HG02763 (cell line): ENCODE data around the gene CNOT6.
"Not testable (repeated sequence)": the region's sequence is repeated elsewhere in the genome, so short reads cannot be mapped to it uniquely, and the experiment has no call there.

Experiments used
- ATAC-seq: cut with Tn5 transposase; IDR thresholded peaks from one replicate; pipeline ENCODE4 v1.9.1; 2021; ENCODE audit warnings: mild to moderate bottlenecking, moderate library complexity; ENCODE audit not compliant: unreplicated experiment

Gene CNOT6

GRCh38 chr5:180470966-180471582, 23.1 kb upstream of the CNOT6 start:
- peak; percentile 53 for ATAC-seq

GRCh38 chr5:180471866-180472265, 22.3 kb upstream of the CNOT6 start:
- ATAC-seq, result no peak

DNA sequence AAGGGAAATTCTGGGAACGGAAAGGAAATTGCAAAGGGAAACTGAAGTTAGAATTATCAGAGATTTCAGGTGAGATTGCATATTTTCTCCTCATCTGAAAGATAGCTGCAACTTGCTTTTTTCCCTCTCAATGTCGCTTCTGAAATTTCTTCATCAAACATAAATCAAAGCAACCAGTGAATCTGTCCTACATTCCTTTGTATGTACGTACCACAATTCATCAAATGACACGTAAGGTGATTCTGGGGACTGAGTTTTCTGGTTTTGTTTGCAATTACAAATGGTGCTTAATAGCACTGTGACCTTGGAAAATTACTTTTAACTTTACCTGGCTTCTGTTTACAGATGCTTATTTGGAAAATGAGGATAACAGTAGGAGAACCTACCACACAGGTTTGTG, 21.9 kb upstream of the CNOT6 start:
- no peak for ATAC-seq

GRCh38 chr5:180473386-180473785, 20.8 kb upstream of the CNOT6 start:
- not testable (repeated sequence) for ATAC-seq

DNA sequence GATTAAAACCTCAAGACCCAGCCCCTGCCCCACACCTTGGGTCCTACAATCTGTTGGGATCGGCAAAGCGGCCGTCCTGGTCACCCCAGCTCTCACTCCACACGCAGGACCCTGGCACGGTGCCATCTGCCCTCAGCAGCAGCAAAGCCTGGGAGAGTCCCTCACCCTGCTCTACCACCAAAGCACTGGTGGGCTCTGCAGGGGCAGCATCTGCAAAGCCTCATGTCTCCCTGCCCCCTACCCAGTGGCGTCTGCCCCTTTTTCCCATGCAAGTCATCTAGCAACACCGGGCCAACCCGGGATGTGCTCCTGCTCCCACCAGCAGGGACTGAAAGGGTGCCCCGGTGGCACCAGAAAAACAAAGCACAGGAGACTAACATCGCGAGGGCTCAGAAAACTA, 19.6 kb upstream of the CNOT6 start:
- no peak for ATAC-seq

GRCh38 chr5:180475969-180476524, 18.1 kb upstream of the CNOT6 start:
- ATAC-seq, result not testable (repeated sequence)

DNA sequence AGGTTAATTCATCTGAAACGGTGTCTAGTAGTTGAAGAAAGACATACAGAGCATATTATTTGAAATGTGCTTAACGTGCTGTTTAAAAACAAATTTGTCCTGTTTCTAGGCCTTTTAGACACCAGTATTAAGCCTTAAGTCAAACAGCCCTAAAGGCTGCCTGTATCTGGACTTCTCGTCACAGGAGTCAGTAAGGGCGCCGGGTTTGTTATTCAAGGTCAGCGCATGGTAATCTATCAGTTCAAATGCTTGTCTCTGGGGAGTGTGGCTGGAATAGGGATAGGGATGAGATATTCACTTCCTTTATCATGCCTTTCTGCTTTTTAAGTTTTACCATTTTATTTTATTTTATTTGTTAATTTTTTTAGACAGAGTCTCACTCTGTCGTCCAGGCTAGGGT, 9.4 kb upstream of the CNOT6 start:
- ATAC-seq, result no peak

GRCh38 chr5:180486636-180487149, 7.5 kb upstream of the CNOT6 start:
- ATAC-seq, result no peak

DNA sequence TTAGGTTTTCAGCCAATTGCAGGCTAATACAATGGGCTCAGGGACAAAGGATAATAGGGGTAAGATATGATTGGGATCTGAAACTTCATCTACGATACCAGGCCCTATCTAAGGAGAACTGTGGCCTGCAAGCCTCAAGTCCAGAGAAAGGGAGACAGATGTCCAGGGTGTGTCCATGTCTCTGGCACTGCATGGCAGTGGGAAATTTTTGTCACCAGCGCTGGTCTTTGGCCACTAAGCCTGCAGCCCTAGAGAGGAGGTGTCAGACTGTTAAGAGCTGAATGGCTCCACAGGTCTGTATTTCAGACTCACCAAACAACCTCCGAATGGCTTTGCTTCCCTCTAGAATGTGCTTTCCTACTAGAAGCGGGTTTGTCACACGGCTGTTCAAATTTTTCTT, 6.6 kb upstream of the CNOT6 start:
- no peak for ATAC-seq

DNA sequence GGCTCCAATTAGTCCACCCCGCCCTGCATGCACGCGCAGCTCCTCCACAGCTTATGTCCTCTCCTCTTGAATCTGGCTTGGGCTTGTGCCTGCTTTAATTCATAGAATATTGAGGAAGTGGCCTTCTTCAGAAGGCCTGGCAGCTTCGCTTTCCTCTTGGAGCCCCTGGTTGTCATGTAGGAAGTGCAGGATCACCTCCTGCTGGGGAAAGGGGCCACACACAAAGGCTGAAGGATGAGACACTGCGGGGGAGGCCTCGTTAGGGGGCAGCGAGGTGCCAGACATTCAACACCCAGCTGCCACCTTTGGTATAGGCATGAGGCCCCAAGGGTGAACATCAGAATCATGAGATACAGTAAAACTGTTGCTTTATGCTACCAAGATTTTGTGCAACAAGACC, 2.7 kb upstream of the CNOT6 start:
- ATAC-seq, result no peak

GRCh38 chr5:180492226-180492903, 1.8 kb upstream of the CNOT6 start:
- ATAC-seq, result no peak

DNA sequence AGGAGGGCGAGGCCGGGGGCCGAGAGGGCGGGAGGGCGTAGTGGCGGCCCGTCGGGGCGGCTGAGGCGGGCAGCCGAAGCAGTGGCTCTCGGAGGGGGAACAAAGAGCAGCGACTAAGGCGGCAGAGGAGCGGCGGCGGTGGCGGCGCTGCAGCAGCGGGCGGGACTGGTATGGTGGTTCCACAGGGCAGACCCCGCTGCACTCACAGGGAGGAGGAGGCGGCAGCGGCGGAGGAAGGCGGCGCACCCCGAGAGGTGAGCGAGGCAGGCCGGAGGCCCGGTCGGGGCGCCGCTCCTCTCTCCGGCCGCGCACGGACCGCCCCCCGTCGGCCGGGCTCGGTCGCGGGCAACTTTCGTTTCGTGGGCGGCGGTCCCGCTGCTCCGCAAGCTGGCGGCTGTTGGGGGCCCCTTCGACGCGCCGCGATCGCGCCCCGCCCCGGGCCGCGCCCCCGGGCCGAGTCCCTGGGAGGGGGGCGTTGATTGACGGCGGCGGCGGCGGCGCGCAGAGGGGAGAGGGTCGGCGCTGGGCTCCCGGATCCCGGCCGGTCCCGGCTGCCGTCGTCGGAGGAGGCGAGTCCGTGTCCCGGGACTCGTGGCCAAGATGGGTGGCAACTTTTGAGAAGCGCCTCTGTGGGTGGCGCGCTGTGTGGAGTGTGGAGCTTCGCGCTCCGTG, 467 bp downstream of the CNOT6 start:
- peak; percentile 29 for ATAC-seq

GRCh38 chr5:180495292-180495691, 1.1 kb downstream of the CNOT6 start:
- ATAC-seq, result no peak

- no peak for ATAC-seq
These were observed 2.0 kb downstream of the CNOT6 start for GRCh38 chr5:180495991-180496741.

DNA sequence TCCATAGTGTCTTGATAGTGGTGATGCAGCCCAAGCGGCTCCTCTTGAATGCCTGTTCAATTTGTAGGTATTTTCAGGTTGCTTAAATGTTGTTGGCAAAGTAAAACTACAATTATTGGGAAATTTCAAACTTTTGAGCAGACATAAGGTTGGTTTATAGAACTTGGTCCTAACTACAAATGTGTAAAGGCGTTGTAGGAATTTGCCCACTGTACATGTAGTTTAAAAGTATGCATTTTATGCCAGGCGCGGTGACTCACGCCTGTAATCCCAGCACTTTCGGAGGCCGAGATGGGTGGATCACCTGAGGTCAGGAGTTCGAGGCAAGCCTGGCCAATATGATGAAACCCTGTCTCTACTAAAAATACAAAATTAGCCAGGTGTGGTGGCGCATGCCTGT, 2.6 kb downstream of the CNOT6 start:
- ATAC-seq, result not testable (repeated sequence)

DNA sequence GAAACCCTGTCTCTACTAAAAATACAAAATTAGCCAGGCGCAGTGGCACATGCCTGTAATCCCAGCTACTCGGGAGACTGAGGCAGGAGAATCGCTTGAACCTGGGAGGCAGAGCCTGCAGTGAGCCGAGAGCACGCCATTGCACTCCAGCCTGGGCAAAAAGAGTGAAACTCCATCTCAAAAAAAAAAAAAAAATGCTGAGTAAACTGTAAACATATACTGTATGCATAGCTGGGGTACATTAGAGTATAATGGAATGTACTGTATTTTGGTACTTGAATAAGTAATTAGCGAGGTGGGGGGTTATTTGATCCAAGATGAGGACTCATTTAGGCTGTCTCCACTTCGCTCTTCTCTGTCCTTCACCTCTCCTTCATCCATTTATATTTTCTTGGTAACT, 3.7 kb downstream of the CNOT6 start:
- not testable (repeated sequence) for ATAC-seq

DNA sequence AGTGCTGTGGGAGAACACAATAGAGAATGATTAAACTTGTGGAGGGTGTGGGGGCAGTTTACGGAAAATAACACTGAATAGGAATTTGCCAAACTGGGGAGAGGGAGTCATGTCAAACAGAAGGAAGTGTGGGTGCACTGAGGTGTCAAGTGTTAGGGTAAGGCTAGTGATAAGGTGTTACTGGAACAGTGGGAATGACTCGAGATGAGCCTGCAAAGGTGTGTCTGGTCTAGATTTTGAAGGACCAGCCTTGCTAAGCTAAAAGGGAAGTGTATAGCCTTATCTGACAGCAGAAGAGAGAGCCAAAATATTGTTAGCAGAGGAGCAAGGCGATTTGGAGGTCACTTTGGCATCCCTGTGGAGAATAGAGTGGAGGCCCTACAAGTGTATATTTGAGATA, 4.2 kb downstream of the CNOT6 start:
- no peak for ATAC-seq

GRCh38 chr5:180499684-180500083, 5.5 kb downstream of the CNOT6 start:
- no peak for ATAC-seq

DNA sequence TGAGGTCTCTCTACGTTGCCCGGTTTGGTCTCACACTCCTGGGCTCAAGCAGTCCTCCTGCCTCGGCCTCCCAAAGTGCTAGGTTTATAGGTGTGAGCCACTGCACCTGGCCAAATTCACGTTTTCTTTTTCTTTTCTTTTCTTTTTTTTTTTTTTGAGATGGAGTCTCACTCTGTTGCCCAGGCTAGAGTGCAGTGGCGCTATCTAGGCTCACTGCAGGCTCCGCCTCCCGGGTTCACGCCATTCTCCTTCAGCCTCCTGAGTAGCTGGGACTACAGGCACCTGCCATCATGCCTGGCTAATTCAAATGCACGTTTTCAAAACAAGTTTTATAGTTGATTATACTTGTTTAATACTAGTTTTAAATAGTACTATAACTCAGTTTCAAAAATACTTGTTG, 6.1 kb downstream of the CNOT6 start:
- ATAC-seq, result not testable (repeated sequence)

DNA sequence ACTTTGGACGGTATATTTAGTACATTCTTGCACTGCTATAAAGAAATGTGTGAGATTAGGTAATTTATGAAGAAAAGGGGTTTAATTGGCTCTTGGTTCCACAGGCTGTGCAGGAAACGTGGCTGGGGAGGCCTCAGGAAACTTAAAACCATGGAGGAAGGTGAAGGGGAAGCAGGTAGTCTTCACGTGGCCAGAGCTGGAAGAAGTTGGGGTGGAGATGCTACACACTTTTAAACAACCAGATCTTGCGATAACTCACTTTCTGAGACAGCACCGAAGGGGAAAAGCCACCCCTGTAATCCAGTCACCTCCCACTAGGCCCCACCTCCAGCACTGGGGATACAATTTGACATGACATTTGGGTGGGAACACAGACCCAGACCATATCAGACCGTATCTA, 13.5 kb downstream of the CNOT6 start:
- no peak for ATAC-seq

GRCh38 chr5:180515294-180515693, 21.1 kb downstream of the CNOT6 start:
- ATAC-seq, result no peak
